DLD1 (cell line): Measurements from ENCODE around the gene HOMER2.

Experiments
- in situ Hi-C: cut with HindIII; loops from 2 replicates; pipeline ENCODE4 v1.10.0; 2017; ENCODE audit warnings: low sequenced_read_pairs

Gene HOMER2

DNA sequence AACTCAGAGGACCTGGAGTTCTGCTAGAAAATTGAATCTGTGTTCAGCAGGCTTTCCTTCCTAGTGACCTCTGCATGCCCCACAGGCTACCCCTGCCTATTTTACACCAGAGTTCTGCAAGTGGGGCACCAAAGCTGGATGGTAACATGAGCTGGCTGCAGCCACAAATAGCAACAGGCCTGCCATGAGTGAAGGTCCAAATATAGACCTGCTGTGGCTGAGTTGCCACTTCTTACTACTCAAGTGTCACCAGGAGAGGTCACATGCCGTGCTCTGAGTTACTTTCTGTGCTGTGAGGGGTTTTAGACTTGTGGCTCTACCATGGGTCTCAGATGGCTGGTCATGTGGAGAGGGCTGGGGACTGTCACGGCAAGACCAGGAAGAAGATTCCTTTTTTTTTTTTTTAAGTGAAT, 146.5 kb downstream of the HOMER2 start, which contains the start of gene FSD2:
Gene FSD2 (minus strand): TSS at position 76 of the 413 bp plus-strand sequence. CDS start 18,679 bp downstream, outside the sequence.
- in situ Hi-C loops: no loop called here

DNA sequence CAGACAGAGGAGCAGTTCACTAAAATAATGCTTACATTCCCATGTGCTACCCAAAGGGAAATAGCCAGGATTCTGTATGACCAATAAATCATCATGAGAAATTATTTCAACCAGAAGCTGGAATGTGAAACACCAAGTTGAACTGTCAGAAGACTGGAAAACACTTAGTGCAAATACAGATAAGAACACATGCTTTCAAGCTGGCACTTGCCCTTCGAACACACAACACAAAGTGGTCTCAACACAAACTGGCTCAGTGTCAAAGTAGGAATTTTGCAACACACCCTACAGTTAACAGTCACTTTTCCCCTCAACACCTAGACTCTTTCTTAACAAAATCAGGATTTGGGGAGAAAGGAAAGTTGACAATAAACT, 148.0 kb downstream of the HOMER2 start:
- in situ Hi-C loops: no loop called here

DNA sequence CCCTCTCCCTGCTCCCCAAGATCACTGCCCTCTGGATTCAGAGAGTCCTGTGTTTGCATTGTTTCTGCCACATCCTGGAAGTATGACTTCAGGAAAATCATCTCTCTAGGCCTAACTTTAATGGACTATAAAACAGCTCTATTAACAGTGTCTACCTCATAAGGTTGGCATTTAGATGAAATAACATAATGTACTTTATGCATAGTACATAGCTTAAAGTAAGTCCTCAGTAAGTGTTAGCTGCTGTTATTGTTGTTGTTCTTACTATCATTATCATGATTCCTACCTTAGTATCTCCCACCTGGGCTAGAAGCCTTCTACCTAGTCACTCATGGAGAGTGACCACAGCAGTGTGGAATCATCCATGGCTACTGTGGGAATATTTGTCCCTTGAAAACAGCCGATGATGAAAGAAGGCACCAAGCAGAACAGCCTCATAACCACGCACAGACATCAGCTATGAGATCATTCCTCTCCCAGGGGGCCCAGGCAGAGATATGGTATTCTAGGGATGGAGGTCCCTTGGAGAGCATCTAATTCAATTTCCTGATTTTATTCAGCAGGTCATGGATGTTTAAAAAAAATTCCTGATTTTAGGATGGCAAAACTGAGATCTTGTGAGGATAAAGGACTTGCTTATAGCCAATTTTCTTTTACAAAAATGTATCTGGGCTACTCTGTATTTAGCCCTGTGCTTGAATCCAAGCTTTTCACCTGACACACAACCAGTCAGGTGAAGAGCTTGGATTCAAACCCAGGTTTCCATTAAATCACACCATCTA, 148.5 kb downstream of the HOMER2 start:
- in situ Hi-C loops: no loop called here

DNA sequence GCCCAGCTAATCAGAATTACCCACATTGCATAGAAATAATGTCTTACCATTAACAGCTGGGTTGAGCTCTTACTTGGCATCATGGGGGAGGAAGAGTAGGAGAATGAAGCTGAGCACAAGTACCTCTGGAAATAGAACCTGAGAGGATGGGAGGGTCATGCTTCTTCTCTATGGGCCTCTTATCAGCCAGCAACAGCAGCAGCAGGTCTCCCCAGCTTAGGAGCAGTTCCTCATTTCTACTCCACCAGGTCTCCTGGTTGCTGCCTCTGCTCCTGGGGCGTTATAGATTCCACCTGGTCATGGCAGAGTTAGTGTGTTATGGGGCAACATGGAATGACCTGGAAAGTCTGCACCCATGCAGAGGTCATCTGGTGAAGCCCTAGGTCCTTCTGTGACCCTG, 150.0 kb downstream of the HOMER2 start:
- in situ Hi-C loops: no loop called here

DNA sequence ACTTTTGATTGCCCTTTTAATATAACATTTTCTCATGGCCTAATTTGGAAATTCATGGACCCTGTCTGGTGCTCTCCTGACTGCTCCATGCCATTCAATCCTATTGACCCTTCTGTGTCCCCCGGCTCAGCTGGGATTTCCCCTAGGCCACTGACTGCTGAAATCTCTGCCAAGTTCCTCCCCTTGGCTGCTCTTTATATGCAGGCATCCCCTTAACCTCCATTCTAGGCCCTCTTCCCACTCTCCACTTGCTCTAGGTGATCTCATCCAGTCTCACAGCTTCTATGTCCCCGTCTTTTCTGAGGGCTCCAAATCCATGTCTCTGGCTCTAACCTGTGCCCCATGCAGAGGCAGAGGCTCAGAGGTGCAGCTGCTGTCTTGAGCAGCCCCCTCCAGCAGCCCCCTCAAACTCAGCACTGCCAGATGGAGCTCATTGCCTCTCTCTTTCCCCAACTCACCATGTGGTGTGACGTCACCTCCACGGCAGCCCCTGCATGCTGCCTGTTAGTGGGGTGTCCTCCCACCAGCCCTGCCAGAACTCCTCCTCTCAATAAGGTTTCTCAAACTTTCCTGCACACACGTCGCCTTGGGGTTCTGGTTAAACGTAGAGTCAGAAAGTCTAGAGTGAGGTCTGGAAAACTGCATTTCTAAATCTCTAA, 153.2 kb downstream of the HOMER2 start:
- in situ Hi-C loops: no loop called here
